DMS153 (cell line): ENCODE data around the gene SEL1L3.

ENCODE experiments used
- DNase-seq: peaks from one replicate; lab custom pipeline; 2025; lab: John Stamatoyannopoulos, UW

The SEL1L3 gene

DNA sequence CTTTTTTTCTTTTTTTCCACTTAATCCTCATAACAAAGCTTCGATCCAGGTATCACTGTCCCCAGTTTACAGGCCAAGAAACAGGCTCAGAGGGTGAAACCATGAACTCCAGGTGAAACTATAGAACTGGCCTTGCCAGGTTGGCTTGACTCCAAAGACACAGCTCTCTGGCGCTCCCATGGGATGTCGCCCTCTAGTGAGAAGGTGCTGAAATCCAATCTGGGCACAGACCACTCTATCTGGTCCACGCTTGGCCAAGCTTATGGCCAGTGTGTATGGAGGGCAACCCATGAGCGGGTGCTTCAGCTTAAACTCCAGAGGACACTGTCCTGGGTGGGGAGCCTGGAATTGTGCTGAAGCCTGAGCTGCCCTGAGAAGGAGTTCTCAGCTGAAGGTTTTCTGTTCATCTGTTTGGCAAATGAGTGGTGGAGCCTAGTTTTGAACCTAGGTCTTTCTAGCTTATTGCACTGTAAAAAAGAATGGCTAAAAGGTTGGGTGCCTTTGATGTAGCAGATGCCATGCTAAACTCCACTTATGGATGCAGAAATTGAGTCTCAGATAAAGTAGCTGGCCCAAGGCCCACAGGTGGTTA lies 70.5 kb downstream of the SEL1L3 start:
- no peak for DNase-seq

DNA sequence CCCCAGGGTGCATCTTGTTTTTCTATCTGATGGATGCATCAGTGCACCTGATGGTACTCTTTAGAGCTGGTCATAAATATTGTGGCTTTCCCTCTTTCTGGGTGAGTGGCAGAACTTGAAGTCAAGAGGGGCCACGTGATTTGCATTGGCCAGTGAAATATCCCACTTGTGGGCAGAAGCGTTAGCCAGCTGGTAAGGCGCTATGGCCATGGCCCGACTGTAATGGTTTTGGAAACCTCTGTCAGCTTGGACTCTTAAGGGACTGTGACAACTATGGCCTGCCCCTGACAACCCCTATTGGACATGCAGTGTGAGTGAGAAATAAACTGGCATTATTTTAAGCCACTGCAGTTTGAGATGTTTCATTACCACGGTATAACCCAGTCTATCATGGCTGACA lies 72.8 kb downstream of the SEL1L3 start:
- DNase-seq = no peak

DNA sequence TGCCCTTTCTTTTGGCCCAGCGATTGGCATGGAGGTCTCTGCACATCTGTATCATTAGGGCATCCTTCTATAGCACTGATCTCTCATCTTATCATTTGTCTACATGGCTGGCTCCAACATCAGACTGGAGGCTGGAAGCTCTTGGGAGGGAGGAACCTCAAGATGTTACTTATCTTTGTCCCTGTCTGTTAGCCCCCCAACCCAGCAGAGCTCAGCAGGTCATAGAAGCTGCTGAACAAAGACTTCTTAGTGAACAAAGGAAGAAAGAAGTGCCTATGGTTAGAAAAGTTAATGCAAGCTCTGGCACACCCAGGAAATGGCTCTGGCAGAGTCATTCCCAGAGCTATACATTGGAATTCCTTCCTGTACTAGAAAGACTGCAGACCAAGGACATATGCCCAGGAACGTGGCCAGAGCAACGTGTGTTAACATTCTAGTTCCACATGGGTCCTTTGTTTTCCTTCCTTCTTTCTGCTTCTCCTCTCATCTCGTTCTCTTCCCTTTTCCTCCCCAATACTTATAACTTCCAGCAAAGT lies 74.0 kb downstream of the SEL1L3 start:
- no peak for DNase-seq

DNA sequence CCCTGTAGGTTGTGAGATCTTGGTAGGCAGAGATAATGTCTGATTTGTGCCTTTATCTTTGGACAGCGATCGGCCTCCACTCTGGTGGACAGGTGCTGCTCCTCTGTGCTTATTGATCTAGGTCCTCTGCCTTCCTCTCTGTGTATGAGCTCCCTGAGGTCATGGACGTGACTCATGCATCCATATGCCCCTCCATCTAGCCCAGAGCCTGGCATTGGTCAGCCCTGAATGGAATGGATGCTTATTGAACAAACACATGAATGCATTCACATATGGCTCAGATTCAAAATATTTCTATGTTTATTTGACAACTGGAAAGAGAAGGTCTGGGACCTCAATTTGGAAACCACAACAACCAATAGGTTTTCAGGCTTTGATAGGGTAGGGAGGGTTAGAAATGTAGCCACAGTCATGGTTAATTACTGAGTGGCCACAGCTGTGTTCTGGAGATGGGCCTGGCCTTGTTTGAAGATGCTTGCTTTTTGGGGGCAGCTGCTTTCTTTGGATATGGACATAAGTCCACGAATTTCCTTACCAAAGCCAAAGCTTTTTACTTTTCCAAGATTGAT lies 76.2 kb downstream of the SEL1L3 start:
- DNase-seq = no peak

DNA sequence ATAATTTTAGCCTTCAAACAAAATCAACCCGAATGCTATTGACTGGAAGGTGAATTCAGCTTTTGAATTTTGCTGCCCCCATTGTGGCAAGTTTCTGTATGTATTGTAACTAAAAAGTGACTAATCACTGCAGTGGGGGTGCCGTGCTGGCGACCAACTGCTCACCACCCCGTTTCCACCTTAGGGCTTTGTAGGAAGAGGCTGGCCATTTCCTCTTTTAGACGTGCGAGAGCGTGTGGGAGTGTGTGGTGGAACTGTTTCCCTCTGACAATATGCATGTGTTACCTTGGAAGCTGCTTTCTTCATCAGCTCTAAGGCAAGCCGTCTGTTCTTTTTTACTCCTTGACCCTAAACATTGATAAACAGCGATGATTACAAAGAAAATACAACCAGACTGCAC lies 78.8 kb downstream of the SEL1L3 start:
- no peak for DNase-seq

DNA sequence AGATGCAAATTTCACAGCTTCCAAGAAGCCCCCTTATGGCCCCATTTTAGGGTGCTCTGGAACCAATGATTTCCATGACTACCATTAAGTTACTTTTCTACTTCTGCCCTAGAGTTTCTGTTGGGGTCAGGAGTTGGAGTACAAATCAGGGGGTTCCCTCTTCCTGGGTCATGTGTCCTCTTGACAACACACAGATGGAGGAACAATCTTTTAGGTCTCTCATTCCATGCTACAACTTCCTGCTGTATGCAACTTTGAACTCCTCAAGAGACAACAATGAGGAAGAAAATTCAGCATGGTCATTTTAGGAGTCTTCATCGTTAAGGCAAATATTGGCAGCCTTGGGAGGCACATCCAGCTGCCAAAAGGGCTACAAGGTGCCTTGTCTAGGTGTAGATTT lies 79.7 kb downstream of the SEL1L3 start:
- DNase-seq = no peak

DNA sequence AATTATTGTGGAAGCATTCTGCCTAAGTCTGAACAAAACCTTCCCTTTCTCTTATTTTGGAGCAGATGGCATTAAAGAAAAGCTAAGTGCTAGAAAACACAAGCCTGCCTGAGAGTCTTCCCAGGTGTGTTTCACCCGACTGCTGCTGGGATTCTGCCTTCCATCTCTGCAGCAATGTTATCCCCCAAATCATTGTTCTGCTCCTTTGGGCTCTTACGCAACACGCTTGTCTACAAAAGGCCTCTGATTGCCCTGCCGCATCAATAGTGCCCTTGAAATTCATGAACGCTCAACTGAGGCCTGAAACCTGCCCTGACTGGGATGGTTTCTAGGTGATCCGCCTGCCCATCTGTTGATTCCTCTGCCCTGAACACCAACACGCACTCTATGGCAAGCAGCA lies 80.3 kb downstream of the SEL1L3 start:
- no peak for DNase-seq

DNA sequence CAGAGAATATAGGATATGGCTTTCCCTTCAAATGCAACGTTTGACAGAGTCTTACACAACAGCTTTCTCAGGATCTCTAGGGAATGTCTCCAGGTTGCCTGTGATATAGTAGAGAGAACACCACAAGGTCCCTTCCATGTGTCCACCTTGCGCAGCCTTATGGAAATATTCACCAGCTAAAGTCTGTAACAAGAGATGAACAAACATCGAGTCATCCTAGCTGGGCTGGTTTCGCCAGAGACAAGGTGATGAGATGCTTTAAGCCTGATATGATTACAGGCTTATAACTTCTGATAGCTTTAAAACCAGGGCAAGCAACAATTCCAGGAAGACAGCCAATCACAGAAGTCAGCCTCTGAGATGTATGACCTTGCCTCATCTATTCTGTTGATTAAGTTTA lies 83.8 kb downstream of the SEL1L3 start:
- no peak for DNase-seq

DNA sequence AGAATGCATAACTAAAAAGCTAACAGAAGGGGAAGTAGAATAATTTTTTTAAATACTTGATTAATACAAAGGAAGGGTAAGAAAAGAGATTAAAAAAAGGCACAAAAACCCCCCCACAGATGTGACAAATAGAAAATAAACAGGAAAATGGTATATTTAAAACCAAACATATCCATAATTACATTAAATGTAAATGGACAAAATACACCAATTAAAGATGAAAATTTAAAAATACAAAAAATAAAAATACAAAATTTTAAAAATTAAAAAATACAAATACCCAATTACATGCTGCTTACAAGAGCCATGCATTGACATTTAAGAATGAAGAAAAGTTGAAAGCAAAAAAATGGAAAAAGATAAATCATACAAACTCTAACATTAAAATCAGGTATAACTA lies 86.0 kb downstream of the SEL1L3 start:
- no peak for DNase-seq

DNA sequence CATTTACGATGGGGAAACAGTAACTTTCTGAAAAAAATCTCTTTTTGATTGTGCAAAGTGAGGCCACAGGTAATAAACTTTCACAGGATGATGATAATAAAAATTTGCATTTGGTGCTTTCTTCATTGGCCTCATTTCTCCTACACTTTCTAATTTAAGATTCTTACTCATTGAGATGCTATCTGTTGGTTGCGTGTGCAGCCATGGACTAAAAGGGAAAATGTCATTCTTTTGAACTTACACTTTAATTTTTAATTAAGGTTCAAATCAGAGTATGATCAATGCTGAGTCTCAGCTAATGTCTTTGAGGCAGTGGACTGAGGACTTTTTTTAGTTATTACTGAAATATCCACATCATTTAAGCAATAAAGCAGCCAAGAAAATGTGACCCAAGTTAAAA lies 87.6 kb downstream of the SEL1L3 start:
- DNase-seq = no peak

DNA sequence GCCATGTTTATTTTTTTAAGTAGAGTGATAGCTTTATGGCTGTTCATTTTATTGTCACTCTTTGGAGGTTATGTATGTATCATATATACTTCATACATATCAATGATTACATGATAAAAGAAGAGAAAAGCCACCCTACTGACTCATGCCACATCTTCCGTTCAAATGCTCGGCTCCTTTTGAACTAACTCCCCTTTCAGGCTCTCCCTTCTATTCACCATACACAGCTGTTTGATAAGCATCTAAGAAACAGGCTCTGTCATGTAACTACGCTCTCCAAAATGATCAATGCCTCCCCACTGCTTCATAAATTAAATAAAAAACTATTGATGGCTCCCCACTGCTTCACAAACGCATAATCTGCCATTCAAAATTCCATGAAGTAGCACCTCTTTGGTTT lies 89.4 kb downstream of the SEL1L3 start:
- DNase-seq = no peak

DNA sequence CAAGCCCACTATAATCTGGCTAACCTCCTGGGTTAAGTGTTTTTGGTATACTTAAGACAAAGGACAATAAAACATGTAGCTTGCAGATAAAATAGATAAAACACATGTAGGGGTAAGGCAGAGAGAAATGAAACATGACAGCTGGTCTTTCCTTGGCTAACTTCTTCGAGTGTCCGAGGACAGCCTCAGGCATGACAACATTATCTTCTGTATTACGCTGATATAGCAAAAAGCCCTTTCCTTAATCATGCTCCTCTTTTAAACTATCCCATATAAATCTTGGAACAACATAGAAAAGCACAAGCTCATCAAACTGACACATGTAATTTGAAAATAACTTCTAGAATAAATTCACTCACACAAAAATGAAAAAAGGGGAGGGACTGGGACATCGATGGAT lies 91.1 kb downstream of the SEL1L3 start:
- DNase-seq = no peak

DNA sequence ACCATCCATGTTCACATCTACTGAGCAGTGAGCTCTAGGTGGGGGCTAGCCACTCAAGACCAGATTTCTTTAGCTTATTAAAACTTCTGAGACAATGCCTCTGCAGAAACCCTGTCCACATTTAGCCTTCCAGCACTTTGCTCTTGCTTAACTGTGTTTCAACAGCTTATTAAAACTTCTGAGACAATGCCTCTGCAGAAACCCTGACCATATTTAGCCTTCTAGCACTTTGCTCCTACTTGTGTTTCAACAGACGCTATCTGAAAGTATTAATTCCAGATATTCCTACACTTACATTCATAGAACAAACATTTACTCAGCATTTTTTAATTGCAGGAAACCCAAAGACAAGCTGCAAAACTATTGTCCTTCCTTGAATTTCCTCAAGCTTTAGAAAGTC lies 91.9 kb downstream of the SEL1L3 start:
- DNase-seq = no peak

DNA sequence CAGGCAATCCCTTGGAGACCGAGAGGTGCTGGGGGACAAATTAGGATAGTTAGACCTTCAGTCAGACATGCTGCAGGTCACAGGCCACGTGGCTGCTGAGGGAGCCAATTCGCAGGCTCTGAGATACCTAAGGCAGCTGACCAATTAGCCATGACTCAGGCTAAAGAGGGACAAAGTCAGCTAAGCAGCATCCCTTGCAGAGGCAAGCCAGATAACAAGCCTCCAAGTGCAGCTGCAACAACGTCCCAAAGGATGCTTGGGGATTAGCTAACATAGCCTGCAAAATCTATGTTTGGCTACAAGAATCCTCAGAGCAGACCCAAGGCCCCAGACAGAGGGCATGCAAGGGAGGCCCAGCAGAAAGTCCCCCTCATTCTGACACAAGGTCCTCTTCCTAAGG lies 93.5 kb downstream of the SEL1L3 start:
- no peak for DNase-seq

DNA sequence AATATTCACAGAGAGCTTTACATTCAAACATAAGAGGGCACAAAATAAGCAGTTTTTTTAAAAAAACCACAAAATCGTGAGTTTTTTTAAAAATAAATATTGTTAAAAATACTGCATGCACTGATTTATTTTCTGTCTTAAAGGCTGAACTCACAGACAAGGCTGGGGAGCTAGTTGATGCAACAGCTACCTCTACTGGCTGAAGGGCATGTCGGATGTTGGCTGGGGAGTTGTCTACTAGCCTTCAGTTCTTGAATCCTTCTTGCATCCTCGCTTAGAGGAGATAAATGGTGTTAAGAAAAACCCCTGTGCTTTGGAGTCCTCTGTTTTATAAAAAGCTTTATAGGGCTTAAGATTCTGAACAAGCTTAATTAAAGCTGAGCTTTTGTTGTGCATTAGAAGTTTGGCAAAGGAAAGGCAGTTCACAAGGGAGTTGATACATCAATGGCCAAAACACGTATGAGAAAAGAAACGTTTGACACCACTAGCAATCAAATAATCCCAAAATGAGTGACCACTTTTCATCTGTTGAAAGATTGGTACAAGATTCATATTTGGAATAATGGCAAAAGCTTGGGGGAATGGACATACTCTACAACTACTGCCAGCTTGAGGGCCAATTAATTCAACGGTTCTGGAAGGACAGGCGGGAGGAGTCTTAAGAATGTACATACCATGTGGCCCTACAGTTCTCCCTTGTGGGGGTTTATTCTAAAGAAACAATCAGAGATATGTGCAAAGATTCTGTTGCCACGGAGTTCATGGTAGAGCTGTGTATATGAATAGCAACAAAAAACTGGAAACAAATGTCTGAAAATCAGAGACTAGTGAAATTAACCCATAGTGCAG lies 94.7 kb downstream of the SEL1L3 start:
- peak; percentile 1 for DNase-seq

DNA sequence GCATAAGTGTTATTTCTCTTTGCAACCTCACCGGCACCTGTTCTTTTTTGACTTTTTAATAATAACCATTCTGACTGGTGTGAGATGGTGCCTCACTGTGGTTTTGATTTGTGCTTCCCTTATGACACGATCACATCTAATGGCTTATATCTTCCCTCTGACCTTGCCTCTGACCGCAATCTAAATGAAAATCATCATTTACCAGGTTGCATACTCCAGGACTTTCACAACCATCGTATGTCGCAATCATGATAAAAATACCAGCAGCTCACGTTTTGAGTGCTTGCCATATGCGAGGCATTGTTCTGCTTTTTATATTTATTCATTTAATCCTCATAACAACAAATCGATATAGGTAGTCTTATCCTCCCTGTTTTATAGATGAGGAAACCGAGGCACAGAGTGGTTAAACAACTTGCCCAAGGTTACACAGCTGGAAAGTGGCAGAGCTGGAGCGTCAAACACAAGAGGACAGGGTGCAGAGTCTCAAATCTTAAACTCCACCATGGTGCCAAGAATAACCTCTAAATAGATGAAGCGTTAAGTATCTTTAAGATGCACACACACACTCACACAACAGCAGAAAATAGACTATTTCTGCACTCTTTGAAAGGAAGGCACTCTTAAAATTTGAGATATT lies 102.2 kb downstream of the SEL1L3 start:
- DNase-seq = no peak

DNA sequence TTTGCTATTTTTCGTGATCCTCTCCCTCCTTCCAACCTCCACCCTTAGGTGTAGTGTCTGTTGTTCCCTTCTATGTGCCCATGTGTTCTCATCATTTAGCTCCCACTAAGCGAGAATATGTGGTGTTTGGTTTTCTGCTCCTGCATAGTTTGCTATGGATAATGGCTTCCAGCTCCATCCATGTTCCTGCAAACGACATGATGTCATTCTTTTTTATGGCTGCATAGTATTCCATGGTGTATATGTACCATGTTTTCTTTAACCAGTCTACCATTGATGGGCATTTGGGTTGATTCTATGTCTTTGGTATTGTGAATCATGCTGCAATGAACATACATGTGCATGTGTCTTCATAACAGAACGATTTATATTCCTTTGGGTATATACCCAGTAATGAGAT lies 102.7 kb downstream of the SEL1L3 start:
- DNase-seq = no peak

DNA sequence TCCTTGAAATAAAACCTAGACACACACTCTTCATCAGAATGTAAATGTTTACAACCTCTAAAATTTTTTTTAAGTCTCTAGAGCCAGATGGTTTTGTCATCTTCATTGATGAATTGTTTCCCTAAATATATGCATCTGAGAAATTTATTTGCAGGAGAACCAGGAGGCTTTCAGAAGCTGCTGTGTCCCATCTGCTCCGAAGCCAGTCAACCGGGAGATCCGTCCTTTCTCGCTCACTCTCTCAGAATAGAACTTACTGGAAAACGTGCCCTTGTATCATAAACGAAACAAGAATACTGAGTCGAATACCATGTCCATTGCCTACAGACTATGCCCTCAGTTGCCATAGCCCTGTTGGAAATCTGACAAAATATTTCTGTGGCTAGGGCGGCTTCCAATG lies 103.7 kb downstream of the SEL1L3 start:
- no peak for DNase-seq

DNA sequence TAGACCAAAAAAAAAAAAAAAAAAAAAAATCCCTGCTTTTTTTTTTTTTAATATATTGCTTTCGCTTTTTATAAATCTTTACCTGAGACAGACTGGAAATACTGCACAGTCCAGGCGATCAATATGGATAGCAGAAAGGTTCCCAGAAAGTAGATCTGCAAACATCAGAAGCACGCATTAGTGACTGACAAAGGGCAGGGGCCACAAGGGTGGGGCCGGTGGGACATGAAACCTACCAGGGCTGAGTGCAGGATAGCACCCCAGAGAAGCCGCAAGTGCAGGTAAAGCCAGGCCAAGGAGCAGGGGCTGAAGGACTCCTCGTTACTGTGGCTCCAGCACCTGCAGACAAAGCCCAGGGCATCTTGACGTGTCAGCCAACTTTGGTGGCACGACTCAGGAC lies 105.3 kb downstream of the SEL1L3 start:
- DNase-seq = no peak

DNA sequence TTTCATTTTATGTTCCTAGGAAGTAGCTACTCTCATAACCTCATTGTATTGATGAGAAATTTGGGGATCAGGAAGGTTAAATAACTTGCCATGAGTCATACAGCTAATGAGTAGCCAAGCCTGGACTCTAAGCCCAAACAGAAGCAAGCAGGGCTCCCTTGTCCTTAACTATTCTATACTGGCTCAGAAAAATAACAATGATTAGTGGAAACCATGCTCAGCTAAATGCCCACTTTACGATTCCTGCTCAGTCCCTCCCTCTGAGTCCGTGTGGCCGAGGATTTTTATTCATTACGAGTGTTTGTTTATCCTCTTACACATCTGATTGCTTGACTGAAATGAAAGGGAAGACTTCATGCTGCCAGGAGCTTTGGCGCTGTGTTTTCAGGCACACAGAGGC lies 106.3 kb downstream of the SEL1L3 start:
- DNase-seq = peak; percentile 50

DNA sequence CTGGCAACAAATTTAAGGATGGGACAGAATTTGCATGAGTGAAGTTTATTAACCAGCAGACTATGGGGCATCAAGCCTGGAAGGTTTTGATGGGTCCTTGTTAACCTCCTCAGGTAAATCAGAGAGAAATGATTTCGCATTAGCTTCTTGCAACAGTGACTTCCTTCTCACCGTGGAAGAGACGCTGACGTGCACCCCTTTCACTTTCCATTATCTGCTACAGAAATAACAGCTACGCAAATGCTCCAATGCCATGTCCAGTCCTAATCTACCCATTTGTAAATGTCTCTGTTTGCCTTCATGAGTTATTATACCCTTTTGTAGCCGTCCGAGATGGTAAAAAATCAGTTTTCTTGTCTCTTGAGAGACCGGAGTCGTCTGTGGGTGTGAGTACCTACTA lies 106.9 kb downstream of the SEL1L3 start:
- no peak for DNase-seq

DNA sequence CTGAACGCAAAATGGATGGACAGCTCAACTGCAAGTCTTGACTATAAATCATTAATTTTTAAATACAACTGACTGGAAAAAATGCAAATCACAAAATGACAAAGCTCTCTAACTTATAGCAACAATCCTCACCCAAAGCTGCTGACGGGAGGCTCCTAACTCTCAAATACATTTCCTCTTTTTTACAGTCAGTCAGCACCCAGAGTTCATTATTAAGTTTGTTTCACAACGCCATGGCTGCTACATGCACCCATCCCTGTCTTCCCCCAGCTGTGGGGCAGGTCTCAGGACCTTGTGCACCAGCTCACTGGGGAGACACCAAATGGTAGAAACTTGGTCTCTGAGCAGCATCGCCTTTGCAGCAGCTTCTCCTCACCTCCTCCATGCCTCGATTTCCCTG lies 109.5 kb downstream of the SEL1L3 start:
- no peak for DNase-seq

DNA sequence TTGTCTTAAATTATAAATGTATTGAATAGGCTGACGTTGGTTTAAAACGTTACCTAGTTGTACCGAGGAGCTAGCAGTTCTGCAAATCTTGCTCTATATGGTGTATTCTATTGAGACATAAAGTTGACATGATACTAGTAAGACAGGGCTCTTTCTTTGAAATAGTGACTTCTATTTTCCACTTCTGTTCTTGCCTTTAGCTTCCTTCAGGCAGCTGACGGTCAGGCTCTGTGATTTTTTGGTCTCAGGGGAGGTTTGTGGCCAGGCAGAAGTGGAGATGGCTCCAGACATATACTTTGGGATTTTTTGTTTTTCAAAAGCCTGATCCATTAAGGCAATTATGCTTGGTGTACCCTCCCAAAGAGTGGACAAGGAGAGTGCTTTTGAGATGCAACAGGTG lies 111.9 kb downstream of the SEL1L3 start:
- DNase-seq = no peak
